GM19455 (cell line): Measurements from ENCODE around the gene SPRR2D.
"Not testable (repeated sequence)": the region's sequence is repeated elsewhere in the genome, so short reads cannot be mapped to it uniquely, and the experiment has no call there.

Source experiments
- ATAC-seq: cut with Tn5 transposase; IDR thresholded peaks from one replicate; pipeline ENCODE4 v1.9.1; 2021; ENCODE audit not compliant: unreplicated experiment

Gene SPRR2D

GRCh38 chr1:153021829-153022228 lies 19.1 kb downstream of the SPRR2D start:
- not testable (repeated sequence) for ATAC-seq

GRCh38 chr1:153011235-153011758 lies 29.6 kb downstream of the SPRR2D start:
- not testable (repeated sequence) for ATAC-seq

- no peak for ATAC-seq
Measured at GRCh38 chr1:153001382-153001781, 39.5 kb downstream of the SPRR2D start, which contains the start of gene SPRR3. SPRR3 (plus strand) TSS chr1:153001749; CDS start chr1:153003021, 1,272 bp downstream.

- ATAC-seq: no peak
Measured at GRCh38 chr1:153000294-153000693, 40.6 kb downstream of the SPRR2D start.

GRCh38 chr1:152999818-153000217 lies 41.1 kb downstream of the SPRR2D start:
- ATAC-seq: no peak

GRCh38 chr1:152998476-152998875 lies 42.4 kb downstream of the SPRR2D start:
- no peak for ATAC-seq

- ATAC-seq: no peak
Measured at GRCh38 chr1:152997901-152998300, 43.0 kb downstream of the SPRR2D start.

GRCh38 chr1:152996633-152997400 lies 44.1 kb downstream of the SPRR2D start:
- no peak for ATAC-seq

- ATAC-seq: no peak
Measured at GRCh38 chr1:152995842-152996241, 45.1 kb downstream of the SPRR2D start.

- no peak for ATAC-seq
Measured at GRCh38 chr1:152993186-152993585, 47.7 kb downstream of the SPRR2D start.
